IPS-18a (cell line): ENCODE measurements around the gene GLO1.
A peak's percentile ranks its signal among the peaks of the same experiment; 100 is the strongest.
"Not testable (repeated sequence)": the region's sequence is repeated elsewhere in the genome, so short reads cannot be mapped to it uniquely, and the experiment has no call there.

Source experiments
- H3K27ac ChIP-seq: one replicate; pipeline ENCODE4 v1.5.1; 2013; ENCODE audit warnings: low read length
- H3K27me3 ChIP-seq: one replicate; pipeline ENCODE4 v1.6.1; 2013; ENCODE audit warnings: mild to moderate bottlenecking, low read length; ENCODE audit not compliant: control insufficient read depth, insufficient read depth
- H3K36me3 ChIP-seq: one replicate; pipeline ENCODE4 v1.6.1; 2013; ENCODE audit warnings: low read depth, low read length; ENCODE audit not compliant: control insufficient read depth
- H3K4me1 ChIP-seq: one replicate; pipeline ENCODE4 v1.6.1; 2013; ENCODE audit warnings: low read depth, low read length; ENCODE audit not compliant: control insufficient read depth
- H3K4me3 ChIP-seq: one replicate; pipeline ENCODE4 v1.5.1; 2013; ENCODE audit warnings: low read length
- H3K9ac ChIP-seq: one replicate; pipeline ENCODE4 v1.6.1; 2013; ENCODE audit warnings: mild to moderate bottlenecking, low read length, moderate library complexity
- H3K9me3 ChIP-seq: one replicate; pipeline ENCODE4 v1.6.1; 2013; ENCODE audit warnings: low read depth, low read length; ENCODE audit not compliant: control insufficient read depth

Gene GLO1

DNA sequence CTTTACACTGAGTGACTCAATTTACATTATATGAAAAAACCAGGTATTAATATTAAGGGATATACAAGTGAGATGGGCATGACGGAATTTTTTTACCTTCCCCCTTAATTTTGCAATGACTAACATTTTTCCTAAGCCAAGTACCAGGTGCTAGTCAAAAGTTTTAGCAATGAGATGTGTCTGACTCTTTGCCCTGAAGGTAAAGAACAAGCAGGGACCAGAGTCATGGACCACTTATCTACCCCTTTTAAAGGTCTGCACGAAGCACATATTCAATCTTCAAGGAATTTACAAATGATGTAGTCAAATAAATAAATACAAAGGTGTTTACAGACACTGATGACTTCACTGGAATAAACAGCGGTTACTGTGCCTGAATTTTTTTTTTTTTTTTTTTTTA lies 1.4 kb downstream of the GLO1 start:
- Histone ChIP-seq H3K9ac (no peak overlapping the region), H3K9me3 (no peaks in the 10 kb centered on the region), H3K4me1 (no peaks in the 10 kb centered on the region), H3K27me3 (no peaks in the 10 kb centered on the region), H3K27ac (no peak overlapping the region), H3K36me3 (no peaks in the 10 kb centered on the region), H3K4me3 (peak overlapping the region; percentile 25)

DNA sequence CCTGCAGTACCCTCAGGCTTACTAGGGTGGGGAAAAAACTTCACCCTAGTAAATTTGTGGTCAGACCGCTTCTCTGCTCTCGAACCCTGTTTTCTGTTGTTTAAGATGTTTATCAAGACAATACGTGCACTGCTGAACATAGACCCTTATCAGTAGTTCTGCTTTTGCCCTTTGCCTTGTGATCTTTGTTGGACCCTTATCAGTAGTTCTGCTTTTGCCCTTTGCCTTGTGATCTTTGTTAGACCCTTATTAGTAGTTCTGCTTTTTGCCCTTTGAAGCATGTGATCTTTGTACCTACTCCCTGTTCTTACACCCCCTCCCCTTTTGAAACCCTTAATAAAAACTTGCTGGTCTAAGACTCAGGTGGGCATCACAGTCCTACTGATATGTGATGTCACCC lies 3.2 kb downstream of the GLO1 start:
- H3K27me3 ChIP-seq, H3K9ac ChIP-seq, H3K9me3 ChIP-seq, H3K27ac ChIP-seq, H3K4me1 ChIP-seq, H3K4me3 ChIP-seq, H3K36me3 ChIP-seq: not testable (repeated sequence)

DNA sequence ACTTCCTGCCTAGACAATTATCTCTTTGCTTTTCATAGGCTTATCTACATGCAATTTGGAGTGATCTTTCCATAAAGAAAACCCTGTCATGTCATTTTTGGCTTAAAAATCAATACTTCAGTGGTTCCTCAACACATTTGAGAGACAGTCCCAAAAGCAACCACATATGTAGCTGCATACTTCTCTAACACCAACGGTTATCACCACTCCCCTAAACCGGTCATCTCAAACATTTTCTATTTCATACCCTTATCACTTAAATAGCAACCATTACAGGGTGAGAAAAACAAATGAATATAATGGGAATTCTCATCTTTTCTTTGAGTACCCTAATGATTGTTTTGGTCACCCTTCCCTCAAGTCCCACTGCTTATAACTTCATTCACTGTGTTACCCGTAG lies 5.1 kb downstream of the GLO1 start:
- H3K9ac ChIP-seq, result no peak overlapping the region
- no peak overlapping the region for H3K27ac ChIP-seq
- H3K27me3 ChIP-seq, result no peaks in the 10 kb centered on the region
- H3K4me3 ChIP-seq, result no peak overlapping the region
- H3K9me3 ChIP-seq, result no peaks in the 10 kb centered on the region
- no peaks in the 10 kb centered on the region for H3K36me3 ChIP-seq
- H3K4me1 ChIP-seq, result no peaks in the 10 kb centered on the region

DNA sequence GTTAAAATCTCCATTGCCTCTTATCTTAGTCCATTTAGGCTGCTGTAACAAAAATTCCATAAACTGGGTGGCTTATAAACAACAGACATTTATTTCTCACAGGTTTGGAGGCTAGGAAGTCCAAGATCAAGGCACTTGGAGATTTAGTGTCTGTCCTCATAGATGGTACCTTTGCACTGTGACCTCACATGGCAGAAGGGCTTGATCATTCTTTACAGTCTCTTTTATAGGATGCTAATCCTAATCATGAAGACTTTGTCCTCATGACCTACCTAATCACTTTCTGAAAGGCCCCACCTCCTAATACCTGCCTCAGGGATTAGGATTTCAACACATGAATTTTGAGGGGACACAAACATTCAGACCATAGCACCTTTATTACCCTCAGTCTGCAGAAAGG lies 6.6 kb downstream of the GLO1 start:
- Histone ChIP-seq H3K9me3 (no peaks in the 10 kb centered on the region), H3K4me1 (no peaks in the 10 kb centered on the region), H3K36me3 (no peaks in the 10 kb centered on the region), H3K27ac (no peak overlapping the region), H3K4me3 (no peak overlapping the region), H3K9ac (no peak overlapping the region), H3K27me3 (no peaks in the 10 kb centered on the region)

DNA sequence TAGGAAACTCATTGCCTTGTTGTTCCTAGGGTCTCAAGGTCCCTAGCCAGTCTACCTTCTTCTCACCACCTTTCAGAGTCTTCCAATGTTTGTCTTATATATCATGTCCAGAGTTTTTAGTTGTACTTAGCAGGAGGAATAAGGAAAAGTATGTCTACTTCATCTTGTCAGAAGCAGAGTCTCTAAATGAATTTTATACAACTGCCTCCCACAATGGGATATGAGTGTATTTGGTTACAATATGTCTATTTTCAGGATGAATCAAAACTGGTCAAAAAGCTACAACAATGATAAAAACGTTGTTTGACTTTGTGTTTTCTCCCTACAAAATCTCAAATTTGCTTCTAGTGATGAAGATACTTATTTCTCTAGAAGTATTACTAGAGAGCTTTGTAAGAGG lies 7.0 kb downstream of the GLO1 start:
- no peaks in the 10 kb centered on the region for H3K9me3 ChIP-seq
- no peaks in the 10 kb centered on the region for H3K27me3 ChIP-seq
- no peaks in the 10 kb centered on the region for H3K36me3 ChIP-seq
- no peak overlapping the region for H3K4me3 ChIP-seq
- no peak overlapping the region for H3K9ac ChIP-seq
- H3K4me1 ChIP-seq, result no peaks in the 10 kb centered on the region
- no peak overlapping the region for H3K27ac ChIP-seq

DNA sequence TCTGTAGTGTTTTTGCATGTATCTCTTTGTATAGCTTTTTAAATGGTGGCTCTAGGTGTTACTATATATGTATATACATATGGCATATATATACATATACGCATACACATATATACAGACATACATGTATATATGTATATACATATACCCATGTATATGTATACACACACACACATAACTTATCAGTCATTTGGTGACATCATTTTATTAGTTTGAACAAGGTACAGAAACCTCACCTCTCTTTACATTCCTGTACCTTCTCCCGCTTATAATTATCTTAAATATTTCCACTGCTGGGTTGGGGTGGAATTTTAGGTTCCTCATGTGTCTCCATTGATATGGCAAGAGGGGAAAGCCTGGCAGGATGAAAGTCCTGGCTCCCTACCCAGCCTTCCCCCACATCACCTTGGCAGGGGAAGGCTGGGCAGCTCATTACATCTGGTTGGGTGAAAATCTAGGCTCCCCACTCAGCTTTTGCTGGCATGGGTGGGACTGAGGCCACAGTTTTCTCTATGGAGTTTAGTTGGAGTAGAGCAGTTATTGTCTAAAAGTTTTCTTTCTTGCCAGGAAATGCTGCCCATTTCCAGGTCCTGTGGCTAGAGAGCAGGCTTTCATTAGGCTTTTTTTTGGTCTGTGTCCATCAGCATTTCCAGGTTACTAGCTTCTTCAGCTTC lies 7.6 kb downstream of the GLO1 start:
- Histone ChIP-seq H3K27me3 (no peaks in the 10 kb centered on the region), H3K27ac (no peak overlapping the region), H3K9me3 (no peaks in the 10 kb centered on the region), H3K9ac (no peak overlapping the region), H3K36me3 (no peaks in the 10 kb centered on the region), H3K4me3 (no peak overlapping the region), H3K4me1 (no peaks in the 10 kb centered on the region)

DNA sequence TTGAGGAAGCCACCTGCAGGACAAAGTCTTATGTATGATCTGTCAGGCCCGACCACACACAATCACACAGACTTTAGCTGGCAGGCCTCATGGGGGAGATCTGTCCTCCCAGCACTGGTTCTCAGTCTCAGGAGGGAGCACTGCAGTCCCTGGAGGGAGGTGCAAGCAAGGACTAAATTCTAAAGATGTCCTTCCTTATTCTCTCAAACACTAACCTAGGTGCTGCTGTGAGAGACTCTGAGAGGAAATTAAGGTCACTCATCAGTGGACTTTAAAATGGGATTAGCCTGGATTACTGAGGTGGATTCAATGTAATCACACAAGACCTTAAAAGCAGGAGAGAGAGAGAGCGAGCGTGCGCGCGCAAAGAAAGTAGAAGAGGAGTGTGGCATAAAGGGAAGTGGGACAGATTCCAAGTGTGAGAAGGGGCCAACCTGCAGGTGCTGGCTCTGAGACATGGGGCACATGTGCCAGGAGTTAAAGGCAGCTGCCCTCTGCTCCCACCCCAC lies 14.3 kb downstream of the GLO1 start:
- Histone ChIP-seq H3K9ac (no peak overlapping the region), H3K27me3 (no peaks in the 10 kb centered on the region), H3K4me3 (no peak overlapping the region), H3K27ac (no peak overlapping the region), H3K36me3 (peaks cover 17% of the 10 kb centered on the region), H3K9me3 (no peaks in the 10 kb centered on the region), H3K4me1 (no peaks in the 10 kb centered on the region)

DNA sequence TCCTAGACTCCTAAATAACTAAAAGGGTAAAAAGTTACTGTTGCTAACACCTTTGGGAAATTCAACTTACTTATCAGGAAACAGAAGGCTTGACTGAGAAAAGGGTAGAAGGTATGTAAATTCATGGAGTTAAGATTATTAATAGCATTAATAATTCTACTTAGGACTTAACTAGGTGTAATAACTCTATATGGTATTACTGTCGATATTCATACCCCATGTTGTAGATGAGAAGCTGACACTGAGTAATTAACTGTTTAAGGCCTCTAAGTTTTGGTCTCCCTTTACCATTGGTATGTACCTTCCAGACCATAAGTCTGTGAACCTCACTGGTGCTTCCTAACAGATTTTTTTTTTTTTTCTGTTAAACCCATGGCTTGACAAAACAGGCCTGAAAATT lies 15.4 kb downstream of the GLO1 start:
- H3K27me3 ChIP-seq, result no peaks in the 10 kb centered on the region
- H3K27ac ChIP-seq, result no peak overlapping the region
- H3K9me3 ChIP-seq, result no peaks in the 10 kb centered on the region
- no peak overlapping the region for H3K4me3 ChIP-seq
- peaks cover 25% of the 10 kb centered on the region for H3K36me3 ChIP-seq
- no peak overlapping the region for H3K9ac ChIP-seq
- no peaks in the 10 kb centered on the region for H3K4me1 ChIP-seq

DNA sequence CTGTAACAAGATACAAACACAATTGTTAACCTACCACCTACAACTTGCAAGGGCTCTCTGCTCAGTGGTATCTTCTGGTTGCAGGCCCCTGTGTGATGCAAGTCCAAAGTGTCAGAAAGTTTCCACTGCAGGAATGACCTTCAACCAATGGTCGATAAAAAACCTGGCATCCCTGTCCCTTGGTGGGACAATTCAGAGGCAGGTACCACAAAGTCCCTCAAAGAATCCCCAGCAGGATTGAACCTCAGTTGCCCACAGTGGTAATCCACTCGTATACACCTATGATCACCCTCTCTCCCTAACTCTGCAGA lies 15.9 kb downstream of the GLO1 start:
- Histone ChIP-seq H3K27ac (no peak overlapping the region), H3K9me3 (no peaks in the 10 kb centered on the region), H3K36me3 (peaks cover 30% of the 10 kb centered on the region), H3K27me3 (no peaks in the 10 kb centered on the region), H3K9ac (no peak overlapping the region), H3K4me1 (no peaks in the 10 kb centered on the region), H3K4me3 (no peak overlapping the region)

DNA sequence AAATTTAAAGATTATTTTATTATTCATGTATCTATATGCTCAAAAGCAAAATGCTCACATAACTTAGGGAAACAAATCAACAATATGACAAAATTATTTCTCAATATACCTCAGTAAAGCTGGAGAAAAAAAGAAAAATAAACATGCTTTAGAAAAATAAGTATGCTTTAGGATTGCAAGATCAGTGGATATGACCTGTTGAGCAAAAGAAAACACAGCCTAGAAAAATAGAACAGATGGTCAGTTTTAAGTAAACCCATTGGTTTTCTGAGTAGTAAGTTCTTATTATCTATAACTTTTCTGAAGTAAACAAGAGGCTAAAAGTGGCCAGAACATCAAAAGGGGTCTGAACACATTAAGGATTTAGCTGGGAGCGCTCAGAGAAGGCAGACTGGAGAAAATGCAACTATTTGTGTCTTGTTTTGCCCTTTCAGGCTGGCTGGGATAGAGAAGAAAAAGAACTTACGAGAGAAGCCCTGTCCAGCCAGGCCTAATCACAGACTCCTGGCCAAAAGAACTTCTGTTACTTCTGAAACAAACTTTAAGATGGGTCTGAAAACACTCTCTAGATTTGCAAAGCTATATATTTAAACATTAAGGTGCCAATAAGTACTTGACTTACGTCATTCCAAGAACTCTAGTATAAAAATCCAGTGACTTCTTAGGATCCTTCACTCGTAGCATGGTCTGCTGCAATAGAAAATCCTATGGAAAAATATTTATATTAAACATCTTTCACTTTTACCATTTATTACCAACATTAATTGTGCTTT lies 16.5 kb downstream of the GLO1 start:
- Histone ChIP-seq H3K27ac (no peak overlapping the region), H3K36me3 (peaks cover 35% of the 10 kb centered on the region), H3K9me3 (no peaks in the 10 kb centered on the region), H3K27me3 (no peaks in the 10 kb centered on the region), H3K9ac (no peak overlapping the region), H3K4me1 (no peaks in the 10 kb centered on the region), H3K4me3 (no peak overlapping the region)

DNA sequence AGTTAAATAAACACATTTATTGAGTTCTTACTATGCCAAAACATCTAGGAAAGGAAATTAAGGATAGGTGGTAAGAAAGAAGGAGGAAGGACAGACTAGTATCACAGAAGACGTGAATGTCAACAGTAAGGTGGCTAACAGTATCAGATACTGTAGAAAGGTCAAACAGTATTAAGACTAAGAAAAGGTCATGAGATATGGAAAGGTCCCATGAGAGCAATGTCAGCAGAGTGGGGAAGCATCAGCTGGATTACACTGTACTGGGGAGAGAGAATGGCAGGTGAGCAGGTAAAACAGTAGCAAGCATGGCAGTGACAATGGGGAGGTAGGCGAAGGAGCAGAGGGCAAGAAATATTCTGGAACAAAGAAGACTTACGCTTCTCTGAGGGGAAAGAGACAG lies 18.0 kb downstream of the GLO1 start:
- Histone ChIP-seq H3K9me3 (no peaks in the 10 kb centered on the region), H3K9ac (no peak overlapping the region), H3K4me3 (no peak overlapping the region), H3K27ac (no peak overlapping the region), H3K36me3 (peaks cover 43% of the 10 kb centered on the region), H3K27me3 (no peaks in the 10 kb centered on the region), H3K4me1 (no peaks in the 10 kb centered on the region)

DNA sequence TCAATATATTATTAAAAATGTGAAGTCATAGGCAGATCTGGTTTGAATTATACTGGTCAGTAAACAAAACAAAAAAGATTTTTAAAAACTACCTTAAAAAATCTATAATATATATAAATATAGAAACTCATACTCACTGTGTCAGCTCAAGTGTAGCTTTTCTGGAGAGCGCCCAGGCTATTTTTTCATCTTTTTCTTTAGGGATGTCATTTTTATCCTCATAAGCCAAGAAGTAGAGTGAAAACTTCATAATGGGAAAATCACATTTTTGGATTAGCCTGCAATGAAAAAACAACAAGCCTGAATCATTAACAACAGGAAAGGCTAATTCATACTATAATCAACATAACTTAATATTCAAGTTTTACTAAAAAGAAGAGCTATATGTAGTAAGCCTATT lies 18.7 kb downstream of the GLO1 start:
- H3K4me1 ChIP-seq, result no peaks in the 10 kb centered on the region
- H3K27me3 ChIP-seq, result no peaks in the 10 kb centered on the region
- H3K36me3 ChIP-seq, result peaks cover 43% of the 10 kb centered on the region
- H3K4me3 ChIP-seq, result no peak overlapping the region
- H3K27ac ChIP-seq, result no peak overlapping the region
- H3K9me3 ChIP-seq, result no peaks in the 10 kb centered on the region
- H3K9ac ChIP-seq, result no peak overlapping the region
